Stimulated activated CD8-positive, alpha-beta memory T cell treated with anti-CD3 and anti-CD28 coated beads, Interleukin-4, amount 100 ng/mL, for 1 hour (primary cell): Measurements from ENCODE around the gene RHO.
"Not testable (repeated sequence)": the region's sequence is repeated elsewhere in the genome, so short reads cannot be mapped to it uniquely, and the experiment has no call there.

ENCODE experiments used
- DNase-seq, 2 donors: peaks; one replicate each; pipeline ENCODE4 v3.0.0-alpha.2; 2020; ENCODE audit warnings: low read depth in 2 of 2, low spot score in 1 of 2

RHO gene

DNA sequence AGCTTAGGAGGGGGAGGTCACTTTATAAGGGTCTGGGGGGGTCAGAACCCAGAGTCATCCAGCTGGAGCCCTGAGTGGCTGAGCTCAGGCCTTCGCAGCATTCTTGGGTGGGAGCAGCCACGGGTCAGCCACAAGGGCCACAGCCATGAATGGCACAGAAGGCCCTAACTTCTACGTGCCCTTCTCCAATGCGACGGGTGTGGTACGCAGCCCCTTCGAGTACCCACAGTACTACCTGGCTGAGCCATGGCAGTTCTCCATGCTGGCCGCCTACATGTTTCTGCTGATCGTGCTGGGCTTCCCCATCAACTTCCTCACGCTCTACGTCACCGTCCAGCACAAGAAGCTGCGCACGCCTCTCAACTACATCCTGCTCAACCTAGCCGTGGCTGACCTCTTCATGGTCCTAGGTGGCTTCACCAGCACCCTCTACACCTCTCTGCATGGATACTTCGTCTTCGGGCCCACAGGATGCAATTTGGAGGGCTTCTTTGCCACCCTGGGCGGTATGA lies at the start of gene RHO:
Gene RHO, plus strand, starts transcription at position 51 of the 512 bp plus-strand sequence. Its CDS starts 95 bp downstream, at position 146.
- DNase-seq: no peak

GRCh38 chr3:129481225-129481765 lies 47.1 kb upstream of the RHO start:
- DNase-seq: not testable (repeated sequence)

GRCh38 chr3:129481766-129482332 lies 46.6 kb upstream of the RHO start:
- DNase-seq: no peak

- no peak for DNase-seq
Measured at GRCh38 chr3:129482721-129483120, 45.7 kb upstream of the RHO start.

DNA sequence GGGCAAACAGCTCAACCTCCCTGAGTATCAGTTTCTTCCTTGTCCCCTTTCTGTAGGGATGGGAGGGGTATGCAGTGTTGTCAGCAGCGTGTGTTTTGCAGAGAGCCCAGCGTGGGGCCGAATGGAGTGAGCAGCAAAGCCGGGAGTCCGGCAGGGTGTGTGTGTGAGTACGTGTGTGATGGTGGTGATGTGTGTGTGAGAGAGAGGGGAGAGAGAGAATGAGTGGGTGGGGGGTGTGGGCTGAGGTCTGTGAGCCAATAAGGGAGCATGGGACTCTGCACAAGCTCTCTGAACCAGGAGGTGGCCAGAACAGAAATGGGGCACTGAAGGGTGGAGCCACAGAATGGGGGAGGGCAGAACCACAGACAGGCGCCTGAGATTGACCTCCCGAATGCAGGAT lies 44.6 kb upstream of the RHO start:
- DNase-seq: no peak

DNA sequence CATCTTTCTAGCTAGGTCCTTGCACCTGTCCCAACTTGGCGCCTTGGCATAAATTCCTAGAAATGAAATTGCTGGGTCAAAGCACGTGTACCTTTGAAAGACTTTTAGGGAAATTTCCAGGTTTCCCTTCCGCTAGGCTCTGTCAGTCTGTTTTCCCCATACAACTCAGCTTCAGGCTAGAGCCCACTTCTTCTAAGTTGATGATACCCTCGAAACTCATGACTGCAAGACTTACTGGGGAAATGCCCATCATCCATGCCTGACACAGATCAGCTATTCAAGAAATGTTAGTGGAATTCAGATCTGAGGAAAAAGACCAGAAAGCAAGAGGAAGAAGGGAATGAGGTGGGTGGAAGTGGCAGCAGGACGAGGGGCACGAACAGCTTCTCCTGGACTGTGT lies 43.3 kb upstream of the RHO start:
- not testable (repeated sequence) for DNase-seq

GRCh38 chr3:129485721-129486663 lies 42.4 kb upstream of the RHO start:
- DNase-seq: no peak

- DNase-seq: no peak
Measured at GRCh38 chr3:129486664-129487035, 41.8 kb upstream of the RHO start.

GRCh38 chr3:129487183-129487867 lies 41.1 kb upstream of the RHO start:
- no peak for DNase-seq

- DNase-seq: not testable (repeated sequence)
Measured at GRCh38 chr3:129487868-129488335, 40.5 kb upstream of the RHO start.

GRCh38 chr3:129489258-129489657 lies 39.2 kb upstream of the RHO start:
- not testable (repeated sequence) for DNase-seq

DNA sequence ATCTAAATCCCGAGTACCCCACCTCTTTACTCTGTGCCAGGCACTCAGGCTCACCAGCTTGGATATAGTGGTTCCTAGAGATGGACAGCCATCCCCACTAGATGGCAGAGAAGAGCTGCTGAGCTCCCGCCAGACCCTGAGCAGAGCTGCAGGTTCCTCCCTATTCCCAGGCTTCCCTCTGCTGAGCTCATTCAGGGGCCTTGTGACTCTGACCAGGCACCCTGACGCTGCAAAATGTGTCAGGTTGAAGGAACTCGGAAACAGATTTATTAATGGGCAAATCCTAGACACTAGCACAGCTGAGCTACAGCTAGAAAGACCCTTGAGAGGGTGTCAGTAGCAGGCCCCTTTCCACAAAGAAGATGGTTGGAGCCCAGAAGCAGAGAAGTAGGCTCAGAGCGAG lies 38.2 kb upstream of the RHO start:
- DNase-seq: peak in 1 of 2 donors; percentile 27

DNA sequence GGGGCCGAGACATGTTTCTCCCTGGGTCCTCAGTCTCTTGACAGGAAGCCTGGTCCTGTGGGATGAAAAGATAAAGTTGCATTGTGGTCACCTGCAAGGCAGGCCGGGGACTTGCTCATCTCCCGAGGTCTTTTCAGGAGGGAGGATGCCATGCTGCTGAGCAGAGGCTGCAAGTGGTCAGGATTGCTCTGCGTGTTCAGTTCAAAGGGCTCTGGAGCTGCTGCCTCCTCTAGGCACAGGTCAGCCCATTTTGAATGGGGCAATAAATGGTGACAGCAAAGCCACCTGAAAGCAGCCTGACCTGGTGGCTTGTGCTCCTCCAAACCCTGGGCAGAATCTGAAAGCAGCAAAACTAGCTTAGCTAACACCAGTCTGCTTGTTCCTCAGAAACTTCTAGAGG lies 37.4 kb upstream of the RHO start:
- DNase-seq: not testable (repeated sequence)

- no peak for DNase-seq
Measured at GRCh38 chr3:129491794-129492193, 36.6 kb upstream of the RHO start.

GRCh38 chr3:129492691-129493090 lies 35.7 kb upstream of the RHO start:
- no peak for DNase-seq

DNA sequence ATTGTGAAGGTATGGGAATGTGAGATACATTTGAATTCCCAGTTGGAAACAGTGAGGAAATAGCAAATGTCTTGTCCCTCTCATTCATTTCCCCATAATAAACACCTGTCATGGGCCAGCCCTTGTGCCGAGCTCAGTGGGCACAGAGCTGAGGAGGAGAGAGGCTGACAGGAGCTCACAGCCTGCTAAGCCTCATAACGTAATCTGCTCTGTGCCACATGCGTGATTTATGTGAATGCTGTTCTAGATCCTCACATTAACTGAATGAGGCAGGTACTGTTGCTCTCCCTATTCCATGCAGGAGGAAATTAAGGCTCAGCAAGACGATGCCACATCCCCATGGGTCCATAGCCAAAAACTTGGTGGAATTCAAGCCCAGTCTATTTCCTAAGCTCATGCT lies 35.2 kb upstream of the RHO start:
- DNase-seq: no peak

- DNase-seq: not testable (repeated sequence)
Measured at GRCh38 chr3:129494499-129494898, 33.9 kb upstream of the RHO start.

- DNase-seq: not testable (repeated sequence)
Measured at GRCh38 chr3:129495006-129495639, 33.3 kb upstream of the RHO start.

DNA sequence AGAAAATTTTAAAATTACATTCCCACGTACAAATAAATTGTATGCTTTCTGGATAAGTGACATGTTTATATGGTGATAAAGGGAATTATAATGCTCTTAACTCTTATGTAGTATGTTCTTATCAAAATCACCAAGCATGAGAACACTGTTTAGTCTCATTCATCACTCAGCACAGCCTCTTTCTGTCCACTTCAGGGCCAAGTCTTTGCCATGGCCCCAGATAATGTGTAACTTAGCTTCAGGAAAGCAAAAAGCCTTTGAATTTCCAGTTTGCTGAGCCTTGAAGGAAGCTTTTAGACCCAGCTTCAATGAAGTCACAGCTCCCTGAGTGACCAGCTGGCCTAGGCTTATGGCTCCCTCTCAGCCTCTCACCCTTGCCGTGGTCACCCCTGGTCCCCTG lies 30.6 kb upstream of the RHO start:
- not testable (repeated sequence) for DNase-seq

- not testable (repeated sequence) for DNase-seq
Measured at GRCh38 chr3:129498603-129499488, 29.6 kb upstream of the RHO start.
